Activated T-helper 9 cell treated with anti-CD3 and anti-CD28 coated beads, Interleukin-2, amount 50 U/mL, for 16 hours (primary cell): ENCODE measurements around the gene TMEM250.

Experiments used
- DNase-seq: peaks from one replicate; pipeline ENCODE4 v3.0.0-alpha.2; 2020; ENCODE audit warnings: low read depth

TMEM250 gene

GRCh38 chr9:136093995-136094881 is 24.4 kb downstream of the TMEM250 start:
- DNase-seq = peak; percentile 46

GRCh38 chr9:136093346-136093986 is 25.2 kb downstream of the TMEM250 start:
- no peak for DNase-seq

- no peak for DNase-seq
Observed at GRCh38 chr9:136092741-136093140, 25.9 kb downstream of the TMEM250 start.

- DNase-seq = no peak
Observed at GRCh38 chr9:136092353-136092650, 26.4 kb downstream of the TMEM250 start.

GRCh38 chr9:136091582-136092352 is 26.9 kb downstream of the TMEM250 start:
- no peak for DNase-seq

- no peak for DNase-seq
Observed at GRCh38 chr9:136090768-136091581, 27.7 kb downstream of the TMEM250 start.

GRCh38 chr9:136090056-136090735 is 28.5 kb downstream of the TMEM250 start:
- DNase-seq = no peak

- no peak for DNase-seq
Observed at GRCh38 chr9:136089697-136090045, 29.0 kb downstream of the TMEM250 start.

GRCh38 chr9:136088939-136089696 is 29.6 kb downstream of the TMEM250 start:
- no peak for DNase-seq

GRCh38 chr9:136088481-136088938 is 30.2 kb downstream of the TMEM250 start:
- DNase-seq = no peak

- DNase-seq = no peak
Observed at GRCh38 chr9:136087741-136088480, 30.8 kb downstream of the TMEM250 start.

GRCh38 chr9:136086951-136087740 is 31.5 kb downstream of the TMEM250 start:
- DNase-seq = no peak

- DNase-seq = no peak
Observed at GRCh38 chr9:136086213-136086881, 32.3 kb downstream of the TMEM250 start.

- no peak for DNase-seq
Observed at GRCh38 chr9:136085815-136086212, 32.9 kb downstream of the TMEM250 start.

- DNase-seq = no peak
Observed at GRCh38 chr9:136084063-136084944, 34.4 kb downstream of the TMEM250 start.

GRCh38 chr9:136083558-136084062 is 35.1 kb downstream of the TMEM250 start:
- no peak for DNase-seq
